GM18870 (cell line): ENCODE results near the gene PDZD2.

Experiments used
- ATAC-seq: cut with Tn5 transposase; IDR thresholded peaks from one replicate; pipeline ENCODE4 v1.9.1; 2021; ENCODE audit warnings: moderate library complexity; ENCODE audit not compliant: unreplicated experiment

Gene PDZD2

DNA sequence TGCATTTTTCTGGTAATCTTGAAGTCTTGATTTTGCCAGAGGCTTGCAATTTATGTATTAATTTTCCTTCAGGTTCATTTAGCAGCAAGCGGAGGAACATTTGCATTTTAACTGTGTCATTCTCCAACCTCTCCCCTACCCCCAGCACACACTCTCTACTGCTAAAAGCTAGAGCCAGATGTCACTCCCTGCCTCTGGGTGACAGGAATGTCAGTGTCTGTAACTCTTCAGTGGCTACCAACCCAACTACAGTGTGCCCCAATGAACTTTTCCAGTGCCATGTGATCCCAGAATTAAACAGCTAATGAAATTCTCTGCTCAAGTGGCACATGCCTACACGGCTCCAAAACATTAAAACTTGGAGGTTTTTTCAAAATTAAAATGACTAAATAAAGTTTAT lies 274.9 kb downstream of the PDZD2 start:
- no peak for ATAC-seq

DNA sequence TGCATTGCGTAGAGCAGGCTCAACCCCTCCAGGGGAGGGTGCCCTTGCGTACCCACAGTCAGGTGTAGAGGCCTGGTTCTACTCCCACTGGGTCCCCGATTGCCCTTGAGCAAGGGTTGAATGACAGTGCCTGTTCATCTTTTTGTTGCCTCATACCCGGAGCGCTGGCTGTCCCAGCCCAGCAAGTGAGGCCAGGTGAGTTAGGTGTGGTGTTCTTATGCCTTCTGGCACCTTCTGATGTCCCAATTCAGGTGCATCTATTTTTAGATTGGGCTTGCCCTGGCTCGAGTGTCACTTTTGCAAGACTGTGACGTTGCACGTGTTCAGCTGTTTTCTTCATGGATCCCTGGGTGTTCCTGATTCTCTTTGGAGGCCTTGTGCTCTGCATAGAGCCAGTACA lies 277.4 kb downstream of the PDZD2 start:
- ATAC-seq = no peak

DNA sequence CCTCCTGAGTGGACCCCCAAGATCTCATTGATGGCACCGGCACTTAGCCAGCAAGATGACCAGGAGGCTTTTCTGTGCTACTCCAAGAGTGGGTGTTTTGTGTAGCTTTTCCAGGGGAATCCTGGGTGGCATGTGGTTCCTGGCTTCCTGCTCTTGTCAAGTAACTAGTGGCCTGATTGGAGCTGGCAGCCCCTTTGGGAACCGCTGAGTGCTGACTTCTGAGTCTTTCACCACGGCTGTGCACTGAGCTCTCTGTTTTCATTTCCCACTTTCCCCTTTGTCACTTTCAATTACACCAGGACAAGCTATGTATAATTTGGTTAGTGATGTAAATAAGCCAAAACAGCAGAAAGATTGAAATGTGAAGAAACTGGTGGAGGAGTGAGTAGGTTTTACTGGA lies 279.8 kb downstream of the PDZD2 start:
- ATAC-seq = no peak

DNA sequence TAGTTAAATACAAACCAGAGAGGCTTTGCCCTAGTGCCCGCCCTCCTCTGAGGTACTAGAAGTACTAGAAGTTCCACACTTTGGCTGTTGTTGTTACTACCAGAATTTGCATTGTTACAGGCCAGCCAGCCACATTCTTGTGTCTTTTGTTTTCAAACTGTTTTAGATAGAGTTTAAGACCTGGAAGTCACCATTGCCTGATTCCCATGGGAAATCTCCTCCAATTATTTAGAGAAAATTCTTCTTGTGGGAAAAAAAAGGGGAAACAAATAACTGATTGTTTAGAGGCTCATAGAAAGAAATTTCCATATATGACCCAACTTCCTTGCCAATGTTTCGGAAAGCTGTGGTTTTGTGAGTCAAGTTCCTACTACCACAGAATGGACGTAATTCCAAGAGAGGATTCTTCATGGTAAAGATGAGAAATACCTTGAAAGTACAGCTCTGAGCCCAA lies 282.9 kb downstream of the PDZD2 start:
- ATAC-seq = no peak

DNA sequence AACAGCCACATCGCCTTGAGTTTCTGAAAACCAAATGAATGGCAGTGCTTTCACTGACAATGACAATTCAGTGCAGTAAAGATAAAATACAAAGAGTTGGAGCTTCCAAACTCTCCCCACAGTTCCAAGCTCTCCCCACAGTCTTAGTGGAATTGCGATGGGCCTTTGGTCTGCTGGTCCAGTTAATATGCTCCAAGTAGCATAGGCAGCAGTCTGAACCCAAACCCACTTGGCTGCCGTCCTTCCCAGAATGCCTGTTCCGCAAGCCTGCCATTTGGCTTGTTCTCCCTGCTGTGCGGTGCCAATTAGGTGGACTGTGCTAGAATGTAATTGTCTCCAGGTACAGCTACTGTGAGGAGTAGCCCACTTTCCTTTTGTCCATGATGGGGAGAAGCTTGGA lies 285.1 kb downstream of the PDZD2 start:
- no peak for ATAC-seq

DNA sequence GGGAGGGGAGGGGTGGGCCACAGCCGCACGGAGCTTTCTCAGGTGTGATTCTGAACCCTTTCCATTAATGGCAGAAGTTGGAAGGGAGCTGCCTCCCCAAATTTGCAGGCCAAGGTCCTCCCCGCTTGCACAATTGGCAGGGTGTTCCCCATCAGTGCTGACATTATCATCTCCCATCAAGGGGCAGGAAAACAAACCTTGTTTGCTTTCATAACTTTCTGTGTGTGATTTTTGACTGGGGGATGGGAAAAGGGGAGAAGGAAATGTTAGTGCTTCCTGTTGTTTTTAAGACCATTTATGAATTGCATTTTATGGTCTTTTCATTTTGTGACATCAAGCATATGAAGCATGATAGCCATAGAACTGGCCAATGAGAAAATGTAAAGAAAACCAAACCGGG lies 292.9 kb downstream of the PDZD2 start:
- no peak for ATAC-seq

DNA sequence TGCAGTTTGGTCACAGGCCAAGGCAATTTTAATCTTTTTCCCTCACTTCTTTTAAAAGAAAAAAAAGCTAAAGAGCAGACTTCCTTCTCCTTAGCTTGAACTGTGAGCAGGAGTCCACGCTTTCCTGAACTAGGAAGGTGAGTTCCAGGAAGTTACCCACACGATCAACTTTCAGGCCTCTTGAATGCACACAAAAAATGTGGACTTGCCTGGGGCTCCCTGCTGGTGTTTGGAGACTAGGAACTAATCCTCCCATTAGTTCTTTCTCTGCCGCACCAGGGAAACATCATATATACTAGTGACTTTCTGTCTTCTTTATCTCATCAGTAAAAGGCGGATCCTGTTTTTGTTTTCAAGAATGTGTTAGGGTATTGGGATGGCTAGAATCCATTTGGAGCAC lies 295.2 kb downstream of the PDZD2 start:
- no peak for ATAC-seq

DNA sequence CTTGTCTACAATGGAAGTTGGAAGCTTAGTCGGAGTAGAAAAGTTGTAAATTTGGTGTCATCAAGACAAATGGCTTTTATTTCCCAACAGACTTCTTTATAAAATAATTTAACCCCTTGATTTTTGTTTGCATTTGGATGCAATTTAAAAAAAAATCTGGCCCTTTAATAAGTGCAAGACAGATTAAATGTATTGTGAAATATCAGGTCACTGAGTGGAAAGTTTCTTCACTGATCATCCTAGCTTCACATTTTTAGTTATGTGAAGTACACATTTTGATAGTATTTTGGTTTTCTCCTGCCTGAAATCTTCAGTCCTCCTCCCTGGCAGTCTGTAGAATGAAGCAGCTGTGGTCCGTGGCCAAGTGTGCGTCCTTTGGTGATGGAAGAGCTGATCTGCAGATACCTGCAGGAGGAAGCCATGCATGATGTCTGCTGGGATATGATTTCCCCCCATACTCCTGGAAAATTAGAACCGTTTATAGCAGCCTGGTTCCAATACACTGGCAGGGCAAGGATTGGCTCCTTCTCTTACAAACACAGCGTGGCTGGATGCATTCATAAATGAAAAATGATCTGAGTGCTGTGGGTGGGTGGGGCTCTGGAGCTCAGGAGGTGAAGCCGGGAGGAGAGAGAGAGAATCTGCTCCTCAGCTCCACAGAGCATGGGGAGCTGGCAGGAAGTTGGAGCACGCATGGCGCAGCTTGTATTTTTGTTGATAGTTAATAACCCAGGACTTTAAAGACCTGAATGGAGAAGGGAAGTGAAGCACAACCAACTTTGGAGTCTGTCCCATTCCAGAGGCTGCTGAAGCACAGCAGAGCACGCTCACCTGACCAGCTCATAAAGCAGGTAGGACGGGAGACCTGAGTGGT lies 296.8 kb downstream of the PDZD2 start:
- no peak for ATAC-seq

DNA sequence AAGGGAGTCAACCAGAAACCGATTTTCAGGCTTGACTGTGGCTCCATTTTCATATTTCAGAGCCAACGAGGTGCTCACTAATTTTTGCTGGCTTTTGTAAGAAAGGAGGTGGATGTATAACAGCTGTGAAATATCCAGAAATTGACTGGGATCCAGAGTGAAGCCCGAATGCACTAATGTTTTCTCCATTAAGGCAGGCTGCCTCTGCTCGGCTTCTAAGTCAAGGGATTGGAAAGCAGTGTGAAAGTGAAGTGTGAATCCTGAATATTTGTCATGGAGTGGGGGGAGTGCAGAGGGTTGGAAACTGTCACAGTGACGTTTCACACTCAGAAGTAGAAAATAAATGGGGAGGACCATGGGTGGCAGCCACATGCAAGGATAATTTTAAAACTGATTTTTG lies 297.8 kb downstream of the PDZD2 start:
- ATAC-seq = no peak

DNA sequence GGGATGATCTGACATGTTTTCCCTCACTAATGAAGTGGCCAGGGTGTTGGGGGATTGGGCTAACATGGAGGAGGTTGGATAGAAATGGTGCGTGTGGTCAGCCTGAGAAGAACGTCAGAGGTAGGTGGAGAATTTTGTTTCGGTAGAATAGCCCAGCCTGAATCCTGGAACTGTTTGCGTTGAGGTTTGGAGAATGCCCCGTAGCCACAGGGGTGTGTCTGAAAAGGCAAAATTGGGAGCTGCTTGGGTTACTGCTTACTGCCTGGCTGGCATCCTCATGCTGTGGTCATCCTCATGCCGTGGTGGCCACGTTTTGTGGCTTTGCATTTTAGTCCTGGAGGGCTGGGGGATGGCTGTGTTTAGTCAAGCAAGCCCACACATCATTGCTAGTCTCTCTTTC lies 298.3 kb downstream of the PDZD2 start:
- no peak for ATAC-seq

DNA sequence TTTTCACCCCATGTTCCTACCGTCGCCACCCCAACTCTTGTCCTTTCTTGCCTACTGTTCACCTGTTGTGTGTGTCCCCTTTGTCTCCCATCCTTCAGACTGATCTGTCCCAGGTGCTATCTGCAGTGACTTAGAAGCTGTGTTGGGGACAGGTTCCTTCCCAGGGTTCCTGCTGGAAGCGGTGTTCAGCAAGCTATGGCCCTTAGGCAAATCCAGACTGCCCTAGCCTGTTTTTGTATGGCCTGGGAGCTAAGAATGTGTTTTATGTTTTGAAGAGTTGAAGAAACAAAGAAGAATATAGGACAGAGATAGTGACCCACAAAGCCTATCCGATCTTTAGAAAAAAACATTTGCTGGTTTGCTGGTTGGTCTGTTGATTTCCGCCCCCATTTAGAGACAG lies 298.8 kb downstream of the PDZD2 start:
- no peak for ATAC-seq

DNA sequence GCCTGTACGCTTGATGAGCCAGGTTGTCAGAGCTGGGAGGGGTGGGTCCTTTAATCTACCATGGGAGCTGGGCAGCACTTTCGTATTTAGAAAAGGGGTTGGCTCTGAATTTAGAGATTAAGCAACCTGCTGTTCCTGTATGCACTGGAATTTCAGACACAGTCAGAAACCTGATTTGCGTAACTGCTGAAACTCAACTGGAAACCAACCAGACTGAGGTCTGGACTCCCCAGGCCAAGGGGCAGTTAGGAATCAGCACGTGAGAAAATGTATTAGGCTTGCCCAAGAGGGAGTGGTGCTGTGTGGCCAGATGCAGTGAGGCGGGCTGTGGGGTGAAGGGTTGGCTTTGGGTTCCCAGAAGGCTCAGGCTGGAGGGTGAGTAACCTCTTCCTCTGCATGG lies 300.2 kb downstream of the PDZD2 start:
- no peak for ATAC-seq

DNA sequence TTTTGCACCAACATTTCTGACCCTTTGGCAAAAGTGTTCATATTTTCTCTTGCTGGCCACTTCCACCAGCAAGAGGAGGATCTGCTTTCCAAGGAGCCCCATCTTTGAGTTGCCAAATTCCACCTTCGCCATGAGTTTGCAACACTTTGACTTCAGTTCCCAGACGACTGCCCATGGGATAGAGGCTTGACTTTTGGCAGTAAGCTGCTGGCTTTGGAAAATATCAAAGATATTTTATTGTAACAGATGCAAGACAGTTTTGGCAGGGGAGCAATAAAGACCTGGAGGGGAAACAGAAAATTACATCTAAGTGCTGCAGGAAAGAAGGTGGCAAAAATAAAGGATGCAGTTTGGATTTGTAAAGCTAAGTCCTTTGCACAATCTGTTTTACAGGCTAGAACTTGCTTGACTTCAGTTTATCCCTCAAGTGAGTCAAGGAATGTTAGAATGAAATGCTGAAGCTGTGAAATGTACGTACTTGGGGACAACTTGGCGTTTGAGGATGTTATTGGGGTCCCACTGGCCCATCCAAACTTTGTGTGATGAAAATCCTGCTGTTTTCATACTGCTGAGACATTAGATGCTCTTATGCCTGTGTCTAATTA lies 302.3 kb downstream of the PDZD2 start:
- no peak for ATAC-seq

DNA sequence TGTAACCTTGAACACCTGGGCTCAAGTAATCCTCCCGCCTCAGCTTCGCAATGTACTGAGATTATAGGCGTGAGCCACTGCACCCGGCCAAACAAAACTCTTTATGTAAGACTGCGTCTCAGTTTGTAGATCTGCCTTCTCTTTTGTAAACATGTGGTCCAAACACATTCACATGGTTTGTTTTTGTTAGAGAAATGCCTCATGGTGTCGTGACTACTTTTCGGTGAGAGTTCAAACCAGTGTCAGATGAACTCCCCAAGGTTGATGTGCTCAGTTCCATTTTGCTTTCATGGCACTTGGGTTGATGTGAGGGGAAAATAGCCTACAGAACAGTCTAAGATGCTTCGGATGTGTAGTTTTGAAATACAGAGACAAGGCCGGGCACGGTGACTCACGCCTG lies 303.6 kb downstream of the PDZD2 start:
- no peak for ATAC-seq

DNA sequence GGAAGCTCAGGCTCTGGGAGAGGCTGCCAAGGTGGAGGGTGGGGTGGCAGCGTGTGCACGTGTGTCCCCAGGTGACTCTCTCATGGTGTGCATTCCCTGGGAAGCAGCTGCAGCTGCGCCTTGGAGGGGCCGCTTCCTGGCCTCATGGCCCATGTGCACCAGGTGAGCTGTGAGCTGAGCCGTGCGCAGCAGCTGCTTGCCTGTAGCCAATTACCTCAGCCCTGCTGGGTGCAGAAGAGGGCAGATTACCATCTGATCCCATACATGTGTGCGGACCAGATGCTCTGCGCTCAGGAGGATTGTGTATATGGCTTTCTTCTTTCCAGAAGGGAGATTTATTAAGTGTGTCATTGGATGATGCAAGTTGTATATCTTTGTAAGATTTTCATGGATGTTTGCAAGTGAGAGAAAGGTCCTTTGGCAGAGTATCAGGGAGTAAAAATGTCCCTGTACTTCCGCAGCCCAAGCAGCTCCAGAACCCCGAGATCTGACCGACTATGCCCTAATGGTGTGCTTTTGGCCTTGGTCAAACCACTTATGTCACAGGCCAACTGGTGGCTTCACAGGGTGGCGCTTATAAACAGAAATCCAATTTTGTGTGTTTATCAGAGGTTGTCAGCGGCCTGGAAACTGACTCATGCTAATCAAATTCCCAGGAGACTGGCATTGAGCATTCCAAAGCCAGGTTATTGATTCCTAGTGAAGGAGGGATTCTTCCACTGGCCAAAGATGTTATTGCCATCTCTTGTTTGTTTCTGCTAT lies 305.9 kb downstream of the PDZD2 start:
- no peak for ATAC-seq

DNA sequence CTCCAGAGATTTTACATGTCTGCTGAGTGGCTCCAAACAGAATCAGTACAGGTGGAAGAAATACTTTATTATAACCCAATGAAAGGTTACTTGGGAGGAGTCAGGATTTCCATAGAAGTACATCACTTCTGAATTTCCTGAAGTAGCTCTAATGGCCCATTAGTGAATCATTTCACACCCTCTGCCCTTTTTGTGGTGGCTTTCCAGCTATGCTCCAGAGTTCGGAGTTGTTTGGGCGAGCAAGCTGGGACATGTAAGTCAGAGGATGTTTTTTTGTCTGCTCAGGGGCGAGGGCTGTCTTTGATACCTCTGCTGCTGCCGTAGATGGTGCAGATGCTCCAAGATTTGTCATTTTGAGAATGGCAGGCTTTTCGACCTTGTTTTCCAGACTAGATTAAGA lies 309.1 kb downstream of the PDZD2 start:
- no peak for ATAC-seq

DNA sequence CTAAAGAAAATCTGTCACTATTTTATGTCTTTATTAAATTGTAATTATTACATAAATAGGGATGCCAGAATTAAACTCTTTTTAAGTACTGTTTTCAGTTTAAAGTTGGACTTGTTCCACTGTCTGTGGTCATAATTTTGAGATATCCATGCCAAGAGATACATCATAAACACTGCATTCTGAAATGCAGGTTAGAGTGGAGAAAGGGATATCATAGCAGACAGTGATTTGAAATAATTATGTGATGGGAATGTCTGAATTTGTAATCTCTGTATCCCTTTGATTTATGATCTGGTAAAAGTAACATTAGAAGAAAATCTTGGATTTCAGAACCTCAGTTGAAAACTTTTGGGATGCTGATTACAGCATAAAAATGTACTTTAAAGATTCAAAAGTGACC lies 313.1 kb downstream of the PDZD2 start:
- no peak for ATAC-seq

DNA sequence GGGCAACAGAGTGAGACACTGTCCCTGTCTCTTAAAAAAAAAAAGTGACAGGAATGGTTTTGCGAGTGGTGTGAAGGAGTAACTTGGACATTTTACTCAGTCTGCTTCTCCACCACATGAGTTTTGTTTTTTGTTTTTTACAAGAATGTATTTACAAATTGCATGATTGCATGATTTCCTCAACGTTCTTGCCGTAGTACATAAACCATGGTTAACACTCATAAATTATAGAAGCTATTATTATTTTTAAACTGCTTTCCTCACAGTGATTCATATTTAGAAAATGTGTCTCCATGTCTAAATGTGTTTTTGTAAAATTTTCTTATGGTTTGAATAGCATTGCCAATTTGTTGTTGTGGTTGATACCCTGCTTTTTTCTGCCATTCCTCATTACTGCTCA lies 315.2 kb downstream of the PDZD2 start:
- no peak for ATAC-seq

DNA sequence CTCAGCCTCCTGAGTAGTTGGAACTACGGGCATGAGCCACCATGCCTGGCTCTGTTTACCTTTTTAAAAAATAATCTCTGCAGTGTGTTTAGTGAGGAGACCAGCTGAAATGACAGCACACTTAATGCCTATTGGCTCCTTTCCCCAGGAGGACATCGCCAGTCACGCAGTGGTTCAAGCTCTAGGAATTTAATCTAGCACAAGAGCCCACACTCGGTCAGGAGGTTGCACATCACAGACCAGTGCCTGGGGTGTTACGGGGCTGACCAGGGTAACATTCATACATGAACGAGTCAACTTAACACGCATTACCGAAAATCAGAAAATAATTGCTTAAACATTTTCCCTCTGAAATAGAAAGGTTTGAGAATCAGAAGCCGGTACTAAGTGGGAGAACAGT lies 318.2 kb downstream of the PDZD2 start:
- no peak for ATAC-seq

DNA sequence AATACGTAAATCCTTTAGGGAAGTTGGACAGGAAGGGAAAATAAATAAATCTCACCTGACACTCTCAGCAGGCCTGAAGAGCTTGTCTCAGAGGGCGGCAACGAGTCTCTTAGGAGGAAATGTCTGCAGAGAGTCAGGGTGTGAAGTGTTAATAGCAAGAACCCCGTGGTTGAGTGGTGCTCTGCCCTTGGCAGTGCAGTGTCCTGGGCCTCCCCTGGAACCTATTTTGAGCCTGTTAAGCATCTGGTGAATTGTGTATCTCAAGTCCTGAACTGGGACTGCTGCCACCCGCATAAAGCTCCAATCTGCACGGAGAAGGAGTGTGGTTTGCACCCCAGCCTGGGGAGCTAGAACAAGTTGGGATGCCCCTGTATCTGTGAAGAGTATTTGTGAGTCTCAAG lies 323.4 kb downstream of the PDZD2 start:
- ATAC-seq = no peak

DNA sequence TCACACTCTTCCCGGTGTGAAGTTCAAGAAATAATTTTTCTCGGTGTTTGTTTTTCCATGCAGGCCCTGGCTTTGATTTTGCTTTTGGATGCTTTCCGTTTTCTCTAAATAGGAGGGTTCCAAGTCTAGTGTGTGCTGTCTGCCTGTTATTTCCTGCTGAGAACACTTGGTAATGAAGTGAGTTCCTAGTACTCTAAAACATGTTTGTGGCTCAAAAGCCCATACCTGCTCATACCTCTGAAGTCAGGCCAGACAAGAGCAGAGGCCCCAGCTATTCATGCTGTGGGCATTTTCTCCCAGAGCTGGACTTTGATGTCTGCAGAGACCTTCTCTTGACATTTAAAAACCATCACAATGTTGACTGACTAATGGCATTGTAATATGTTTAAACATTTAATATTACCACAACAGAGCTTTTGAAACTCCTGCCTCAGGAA lies 324.0 kb downstream of the PDZD2 start:
- no peak for ATAC-seq
